Nucleus accumbens (tissue), 56 donors: Measurements from ENCODE around the gene UNC5B.
"Not testable (repeated sequence)": the region's sequence is repeated elsewhere in the genome, so short reads cannot be mapped to it uniquely, and the experiment has no call there.

Source experiments
- DNase-seq, 56 donors: peaks; one replicate each; lab custom pipeline; 2025; lab: John Stamatoyannopoulos, UW

UNC5B gene

GRCh38 chr10:71291528-71291900 is 79.1 kb downstream of the UNC5B start:
- no peak for DNase-seq

GRCh38 chr10:71292624-71293445 is 80.5 kb downstream of the UNC5B start:
- DNase-seq: no peak

GRCh38 chr10:71293446-71294084 is 81.2 kb downstream of the UNC5B start:
- no peak for DNase-seq

GRCh38 chr10:71294091-71294561 is 81.8 kb downstream of the UNC5B start:
- no peak for DNase-seq

GRCh38 chr10:71294856-71295255 is 82.5 kb downstream of the UNC5B start:
- no peak for DNase-seq

- no peak for DNase-seq
Observed at GRCh38 chr10:71295641-71296040, 83.3 kb downstream of the UNC5B start.

- DNase-seq: no peak
Observed at GRCh38 chr10:71296086-71296485, 83.7 kb downstream of the UNC5B start.

GRCh38 chr10:71296811-71297210 is 84.4 kb downstream of the UNC5B start:
- not testable (repeated sequence) for DNase-seq

- no peak for DNase-seq
Observed at GRCh38 chr10:71297343-71297742, 85.0 kb downstream of the UNC5B start.

- no peak for DNase-seq
Observed at GRCh38 chr10:71299071-71299785, 86.9 kb downstream of the UNC5B start.

GRCh38 chr10:71300555-71301370 is 88.4 kb downstream of the UNC5B start:
- no peak for DNase-seq

GRCh38 chr10:71301371-71301916 is 89.1 kb downstream of the UNC5B start:
- DNase-seq: no peak

- DNase-seq: no peak
Observed at GRCh38 chr10:71302451-71302850, 90.1 kb downstream of the UNC5B start.

- DNase-seq: peak in 2 of 56 donors; percentile 6 to 10
Observed at GRCh38 chr10:71302874-71303568, 90.7 kb downstream of the UNC5B start.

- no peak for DNase-seq
Observed at GRCh38 chr10:71303569-71303907, 91.2 kb downstream of the UNC5B start.

GRCh38 chr10:71304914-71305313 is 92.5 kb downstream of the UNC5B start:
- DNase-seq: no peak

GRCh38 chr10:71306979-71307378 is 94.6 kb downstream of the UNC5B start:
- no peak for DNase-seq

- no peak for DNase-seq
Observed at GRCh38 chr10:71307469-71308085, 95.2 kb downstream of the UNC5B start.

GRCh38 chr10:71308244-71308643 is 95.9 kb downstream of the UNC5B start:
- DNase-seq: no peak
